MG63 (cell line): ENCODE results near the gene OPRD1. TPM values are rescaled to one million over a fixed set of nuclear protein-coding genes. Genes with fewer than 3 reads are reported as not detected.
"Not testable (repeated sequence)": the region's sequence is repeated elsewhere in the genome, so short reads cannot be mapped to it uniquely, and the experiment has no call there.

Experiments used
- DNase-seq: peaks from one replicate; pipeline ENCODE4 v3.0.0-alpha.2; 2020
- H3K27me3 ChIP-seq: fragments of 250-450 bp; sonication (Bioruptor Pico); 2 replicates; pipeline ENCODE4 v1.5.1; 2020; ENCODE audit warnings: mild to moderate bottlenecking, moderate library complexity
- H3K36me3 ChIP-seq: fragments of 250-450 bp; sonication (Bioruptor Pico); 2 replicates; pipeline ENCODE4 v1.5.1; 2020; ENCODE audit warnings: mild to moderate bottlenecking, moderate library complexity
- H3K4me3 ChIP-seq: fragments of 250-450 bp; sonication (Bioruptor Pico); 2 replicates; pipeline ENCODE4 v1.5.1; 2020; ENCODE audit warnings: mild to moderate bottlenecking, moderate library complexity
- H3K9me3 ChIP-seq: fragments of 250-450 bp; sonication (Bioruptor Pico); 2 replicates; pipeline ENCODE4 v1.5.1; 2020; ENCODE audit warnings: mild to moderate bottlenecking, moderate library complexity
- total RNA-seq: library from RNA; depleted of rRNA; stranded (reverse); fragments of >200 nt; shearing (Covaris generic); gene quantifications from 2 replicates; pipeline ENCODE4 v1.2.3, GENCODE V29; 2014; ENCODE audit warnings: low replicate concordance

OPRD1 gene
- total RNA-seq, 1 experiment from 2014 or later = under 0.01 TPM

- Histone ChIP-seq H3K9me3 (no peaks in the 10 kb centered on the region), H3K36me3 (no peaks in the 10 kb centered on the region), H3K4me3 (no peak overlapping the region), H3K27me3 (no peaks in the 10 kb centered on the region)
- DNase-seq = no peak
These were observed 19.3 kb upstream of the OPRD1 start for GRCh38 chr1:28792644-28793121.

GRCh38 chr1:28794582-28794981 lies 17.4 kb upstream of the OPRD1 start:
- H3K9me3 ChIP-seq, H3K4me3 ChIP-seq, H3K27me3 ChIP-seq, H3K36me3 ChIP-seq, DNase-seq: not testable (repeated sequence)

- H3K4me3 ChIP-seq = no peak overlapping the region
- H3K27me3 ChIP-seq = no peaks in the 10 kb centered on the region
- H3K36me3 ChIP-seq = no peaks in the 10 kb centered on the region
- no peak for DNase-seq
- no peaks in the 10 kb centered on the region for H3K9me3 ChIP-seq
These were observed 15.4 kb upstream of the OPRD1 start for GRCh38 chr1:28796352-28797211.

GRCh38 chr1:28800324-28800723 lies 11.6 kb upstream of the OPRD1 start:
- Histone ChIP-seq H3K4me3 (no peak overlapping the region), H3K27me3 (no peaks in the 10 kb centered on the region), H3K9me3 (peaks cover 3% of the 10 kb centered on the region; the same call in 1 of the 2 replicates), H3K36me3 (no peaks in the 10 kb centered on the region)
- no peak for DNase-seq

GRCh38 chr1:28801461-28801860 lies 10.5 kb upstream of the OPRD1 start:
- DNase-seq = peak; percentile 52
- no peak overlapping the region for H3K4me3 ChIP-seq
- no peaks in the 10 kb centered on the region for H3K27me3 ChIP-seq
- no peaks in the 10 kb centered on the region for H3K36me3 ChIP-seq
- H3K9me3 ChIP-seq = peaks cover 3% of the 10 kb centered on the region; the same call in 1 of the 2 replicates

- DNase-seq = no peak
- Histone ChIP-seq H3K9me3 (peaks cover 3% of the 10 kb centered on the region; the same call in 1 of the 2 replicates), H3K27me3 (no peaks in the 10 kb centered on the region), H3K4me3 (no peak overlapping the region), H3K36me3 (no peaks in the 10 kb centered on the region)
These were observed 8.9 kb upstream of the OPRD1 start for GRCh38 chr1:28803051-28803450.

GRCh38 chr1:28803662-28804061 lies 8.3 kb upstream of the OPRD1 start:
- no peaks in the 10 kb centered on the region for H3K36me3 ChIP-seq
- no peak for DNase-seq
- peaks cover 3% of the 10 kb centered on the region; the same call in 1 of the 2 replicates for H3K9me3 ChIP-seq
- H3K4me3 ChIP-seq = no peak overlapping the region
- no peaks in the 10 kb centered on the region for H3K27me3 ChIP-seq

- no peak for DNase-seq
- Histone ChIP-seq H3K4me3 (no peak overlapping the region), H3K9me3 (peaks cover 3% of the 10 kb centered on the region; the same call in 1 of the 2 replicates), H3K27me3 (no peaks in the 10 kb centered on the region), H3K36me3 (no peaks in the 10 kb centered on the region)
These were observed 7.9 kb upstream of the OPRD1 start for GRCh38 chr1:28804071-28804470.

- Histone ChIP-seq H3K27me3 (peaks cover 18% of the 10 kb centered on the region), H3K4me3 (no peak overlapping the region), H3K36me3 (no peaks in the 10 kb centered on the region), H3K9me3 (peaks cover 3% of the 10 kb centered on the region; the same call in 1 of the 2 replicates)
- no peak for DNase-seq
These were observed 4.9 kb upstream of the OPRD1 start for GRCh38 chr1:28807046-28807445.

- H3K36me3 ChIP-seq = no peaks in the 10 kb centered on the region
- H3K4me3 ChIP-seq = no peak overlapping the region
- peaks cover 25% of the 10 kb centered on the region for H3K27me3 ChIP-seq
- no peak for DNase-seq
- peaks cover 3% of the 10 kb centered on the region; the same call in 1 of the 2 replicates for H3K9me3 ChIP-seq
These were observed 4.0 kb upstream of the OPRD1 start for GRCh38 chr1:28807986-28808385.

- DNase-seq = no peak
- no peaks in the 10 kb centered on the region for H3K9me3 ChIP-seq
- H3K27me3 ChIP-seq = peaks cover 29% of the 10 kb centered on the region
- no peak overlapping the region for H3K4me3 ChIP-seq
- no peaks in the 10 kb centered on the region for H3K36me3 ChIP-seq
These were observed 603 bp upstream of the OPRD1 start for GRCh38 chr1:28811369-28811765.

GRCh38 chr1:28812669-28813468 lies 899 bp downstream of the OPRD1 start:
- no peak for DNase-seq
- H3K36me3 ChIP-seq = no peaks in the 10 kb centered on the region
- H3K4me3 ChIP-seq = no peak overlapping the region
- peaks cover 29% of the 10 kb centered on the region for H3K27me3 ChIP-seq
- H3K9me3 ChIP-seq = no peaks in the 10 kb centered on the region

- Histone ChIP-seq H3K36me3 (no peaks in the 10 kb centered on the region), H3K4me3 (no peak overlapping the region), H3K27me3 (peaks cover 29% of the 10 kb centered on the region), H3K9me3 (no peaks in the 10 kb centered on the region)
- no peak for DNase-seq
These were observed 2.0 kb downstream of the OPRD1 start for GRCh38 chr1:28813931-28814465.

GRCh38 chr1:28815533-28816185 lies 3.7 kb downstream of the OPRD1 start:
- H3K9me3 ChIP-seq = no peaks in the 10 kb centered on the region
- no peaks in the 10 kb centered on the region for H3K36me3 ChIP-seq
- peaks cover 23% of the 10 kb centered on the region for H3K27me3 ChIP-seq
- no peak for DNase-seq
- no peak overlapping the region for H3K4me3 ChIP-seq

GRCh38 chr1:28817133-28817532 lies 5.2 kb downstream of the OPRD1 start:
- Histone ChIP-seq H3K36me3 (no peaks in the 10 kb centered on the region), H3K27me3 (peaks cover 11% of the 10 kb centered on the region), H3K9me3 (no peaks in the 10 kb centered on the region), H3K4me3 (no peak overlapping the region)
- DNase-seq = no peak

- H3K27me3 ChIP-seq = no peaks in the 10 kb centered on the region; the same call in 1 of the 2 replicates
These were observed 7.0 kb downstream of the OPRD1 start for GRCh38 chr1:28819020-28819419.

More at GRCh38 chr1:28819020-28819419, 7.0 kb downstream of the OPRD1 start:
- H3K36me3 ChIP-seq = no peaks in the 10 kb centered on the region
- no peak for DNase-seq
- H3K4me3 ChIP-seq = no peak overlapping the region
- no peaks in the 10 kb centered on the region for H3K9me3 ChIP-seq
